Erythroblast (primary cell): Measurements from ENCODE around the gene ZSCAN4.

ENCODE experiments used
- GATA1 ChIP-seq: IDR thresholded peaks from 2 replicates; pipeline ENCODE4 v1.6.1; 2011; ENCODE audit warnings: low read depth, mild to moderate bottlenecking, control low read depth, low read length, moderate library complexity
- POLR2A ChIP-seq: IDR thresholded peaks from 2 replicates; pipeline ENCODE4 v1.6.1; 2011; ENCODE audit warnings: mild to moderate bottlenecking, low read length

DNA sequence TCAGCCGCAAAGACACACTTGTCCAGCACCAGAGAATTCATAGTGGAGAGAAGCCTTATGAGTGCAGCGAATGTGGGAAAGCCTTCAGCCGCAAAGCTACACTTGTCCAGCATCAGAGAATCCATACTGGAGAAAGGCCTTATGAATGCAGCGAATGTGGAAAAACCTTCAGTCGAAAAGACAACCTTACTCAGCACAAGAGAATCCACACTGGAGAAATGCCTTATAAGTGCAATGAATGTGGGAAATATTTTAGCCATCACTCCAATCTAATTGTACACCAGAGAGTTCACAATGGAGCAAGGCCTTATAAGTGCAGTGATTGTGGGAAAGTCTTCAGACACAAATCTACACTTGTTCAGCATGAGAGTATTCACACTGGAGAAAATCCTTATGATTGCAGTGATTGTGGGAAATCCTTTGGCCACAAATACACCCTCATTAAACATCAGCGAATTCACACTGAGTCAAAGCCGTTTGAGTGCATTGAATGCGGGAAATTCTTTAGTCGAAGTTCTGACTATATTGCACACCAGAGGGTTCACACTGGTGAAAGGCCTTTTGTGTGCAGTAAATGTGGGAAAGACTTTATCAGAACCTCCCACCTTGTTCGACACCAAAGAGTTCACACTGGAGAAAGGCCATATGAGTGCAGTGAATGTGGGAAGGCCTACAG is 47.9 kb upstream of the ZSCAN4 start:
- no peak for TF ChIP-seq POLR2A
- TF ChIP-seq GATA1, result no peak
